Ascending aorta (tissue), 2 donors: Measurements from ENCODE around the gene RGS3. TPM values are rescaled to one million over a fixed set of nuclear protein-coding genes. Genes with fewer than 3 reads are reported as not detected.

Experiments used
- DNase-seq, 2 donors: peaks; one replicate each; pipeline ENCODE4 v3.0.0-alpha.2; 2019; ENCODE audit warnings: low spot score in 2 of 2
- H3K27ac ChIP-seq, 2 donors: fragments of 200-600 bp; sonication (generic); one replicate each; pipeline ENCODE4 v1.5.1; 2016 to 2017; ENCODE audit warnings: mild to moderate bottlenecking in 1 of 2
- H3K27me3 ChIP-seq: fragments of 200-600 bp; sonication (generic); one replicate; pipeline ENCODE4 v1.5.1; 2017
- H3K36me3 ChIP-seq, 2 donors: fragments of 200-600 bp; sonication (generic); one replicate each; pipeline ENCODE4 v1.5.1; 2016
- H3K4me1 ChIP-seq, 2 donors: fragments of 200-600 bp; sonication (generic); one replicate each; pipeline ENCODE4 v1.5.1; 2016 to 2017; ENCODE audit warnings: mild to moderate bottlenecking in 1 of 2
- H3K4me3 ChIP-seq, 2 donors: fragments of 200-600 bp; sonication (generic); one replicate each; pipeline ENCODE4 v1.5.1; 2016 to 2017; ENCODE audit warnings: mild to moderate bottlenecking in 1 of 2
- H3K9me3 ChIP-seq, 2 donors: fragments of 200-600 bp; sonication (generic); one replicate each; pipeline ENCODE4 v1.5.1; 2016
- CTCF ChIP-seq, 3 experiments: fragments of 200-600 bp in 2 of 3; fragments of 450-650 bp in 1 of 3; sonication (generic) in 2 of 3; IDR thresholded peaks; one replicate each; pipeline ENCODE4 v1.5.1; 2016 to 2019; ENCODE audit warnings: antibody characterized with exemption in 3 of 3, mild to moderate bottlenecking in 1 of 3, moderate library complexity in 1 of 3
- intact Hi-C: fragments of 100-400 bp; cut with DNase I; formaldehyde crosslinking; loops from one replicate; pipeline ENCODE4 v1.15.1; 2023
- total RNA-seq: library from RNA; depleted of rRNA; stranded (reverse); fragments of >200 nt; gene quantifications from one replicate; pipeline ENCODE4 v1.1.0, GENCODE V29; 2016

RGS3 gene
- total RNA-seq, 1 donor from 2014 or later, result 125 TPM

GRCh38 chr9:113525831-113526230, 62.3 kb downstream of the RGS3 start:
- Histone ChIP-seq H3K36me3 (peaks cover 12 to 27% of the 10 kb centered on the region in 2 donors), H3K4me3 (no peak overlapping the region), H3K27me3 (no peaks in the 10 kb centered on the region), H3K9me3 (no peaks in the 10 kb centered on the region), H3K4me1 (peaks cover 45 to 65% of the 10 kb centered on the region in 2 donors), H3K27ac (peak overlapping the region; percentile 76 to 93)
- DNase-seq, result no peak
- intact Hi-C loops, result no loop called here
- no peak for TF ChIP-seq CTCF (IDR thresholded peaks at IDR 0.05)

- Histone ChIP-seq H3K4me3 (no peak overlapping the region), H3K9me3 (no peaks in the 10 kb centered on the region), H3K27ac (peak overlapping the region; percentile 76 to 93), H3K4me1 (peaks cover 42 to 63% of the 10 kb centered on the region in 2 donors), H3K27me3 (no peaks in the 10 kb centered on the region), H3K36me3 (peaks cover 12 to 30% of the 10 kb centered on the region in 2 donors)
- no peak for TF ChIP-seq CTCF (IDR thresholded peaks at IDR 0.05)
- intact Hi-C loops, result no loop called here
- no peak for DNase-seq
Observed at GRCh38 chr9:113526231-113526746, 62.8 kb downstream of the RGS3 start.

GRCh38 chr9:113526841-113527240, 63.3 kb downstream of the RGS3 start:
- H3K27ac ChIP-seq, result peak overlapping the region; percentile 76 to 93
- H3K36me3 ChIP-seq, result peaks cover 12 to 36% of the 10 kb centered on the region in 2 donors
- no peak overlapping the region for H3K4me3 ChIP-seq
- intact Hi-C loops, result no loop called here
- no peak for DNase-seq
- no peaks in the 10 kb centered on the region for H3K27me3 ChIP-seq
- H3K9me3 ChIP-seq, result no peaks in the 10 kb centered on the region
- H3K4me1 ChIP-seq, result peaks cover 36 to 59% of the 10 kb centered on the region in 2 donors
- TF ChIP-seq CTCF (IDR thresholded peaks at IDR 0.05), result no peak

- TF ChIP-seq CTCF (IDR thresholded peaks at IDR 0.05), result no peak
- H3K4me1 ChIP-seq, result peaks cover 25 to 46% of the 10 kb centered on the region in 2 donors
- intact Hi-C loops, result no loop called here
- no peak overlapping the region for H3K4me3 ChIP-seq
- no peaks in the 10 kb centered on the region for H3K27me3 ChIP-seq
- DNase-seq, result no peak
- H3K36me3 ChIP-seq, result peaks cover 12 to 39% of the 10 kb centered on the region in 2 donors
- H3K9me3 ChIP-seq, result no peaks in the 10 kb centered on the region
- H3K27ac ChIP-seq, result peak overlapping the region; percentile 76 to 93
Observed at GRCh38 chr9:113528088-113528487, 64.6 kb downstream of the RGS3 start.

GRCh38 chr9:113528811-113529210, 65.3 kb downstream of the RGS3 start:
- Histone ChIP-seq H3K4me1 (peaks cover 18 to 43% of the 10 kb centered on the region in 2 donors), H3K4me3 (no peak overlapping the region), H3K27ac (peak overlapping the region in 1 of 2 donors; percentile 93), H3K9me3 (no peaks in the 10 kb centered on the region), H3K27me3 (no peaks in the 10 kb centered on the region), H3K36me3 (peaks cover 10 to 39% of the 10 kb centered on the region in 2 donors)
- DNase-seq, result no peak
- no peak for TF ChIP-seq CTCF (IDR thresholded peaks at IDR 0.05)
- intact Hi-C loops, result no loop called here
